GM18502 (cell line): ENCODE data around the gene DHRS1.

Experiments used
- ATAC-seq: cut with Tn5 transposase; IDR thresholded peaks from one replicate; pipeline ENCODE4 v1.9.1; 2021; ENCODE audit warnings: mild to moderate bottlenecking; ENCODE audit not compliant: unreplicated experiment, poor library complexity

Gene DHRS1

GRCh38 chr14:24310646-24311604 lies 11.3 kb upstream of the DHRS1 start, which contains the start of gene LTB4R:
LTB4R (plus strand) TSS chr14:24311502; CDS start chr14:24315652, 4,150 bp downstream.
- ATAC-seq = peak; percentile 72

GRCh38 chr14:24310265-24310645 lies 10.7 kb upstream of the DHRS1 start:
- ATAC-seq = no peak

GRCh38 chr14:24309538-24310264 lies 10.1 kb upstream of the DHRS1 start, which contains the start of gene LTB4R2:
LTB4R2 (plus strand) TSS chr14:24310140; CDS start chr14:24310665, 525 bp downstream.
- ATAC-seq = no peak

GRCh38 chr14:24308342-24309124 lies 9.0 kb upstream of the DHRS1 start:
- no peak for ATAC-seq

GRCh38 chr14:24307575-24308341 lies 8.2 kb upstream of the DHRS1 start, which contains the start of gene CIDEB:
CIDEB (minus strand) TSS chr14:24307977; CDS start chr14:24307858, 119 bp downstream.
- ATAC-seq = peak; percentile 31

- no peak for ATAC-seq
Measured at GRCh38 chr14:24307156-24307574, 7.6 kb upstream of the DHRS1 start.

GRCh38 chr14:24304019-24304387 lies 4.4 kb upstream of the DHRS1 start:
- ATAC-seq = no peak

GRCh38 chr14:24300326-24300980 lies 873 bp upstream of the DHRS1 start:
- no peak for ATAC-seq

- ATAC-seq = no peak
Measured at GRCh38 chr14:24298892-24299254, 707 bp downstream of the DHRS1 start.

GRCh38 chr14:24297190-24297964 lies 2.2 kb downstream of the DHRS1 start:
- ATAC-seq = peak; percentile 32

- peak; percentile 61 for ATAC-seq
Measured at GRCh38 chr14:24296341-24297157, 3.0 kb downstream of the DHRS1 start.

- ATAC-seq = no peak
Measured at GRCh38 chr14:24293525-24293924, 6.1 kb downstream of the DHRS1 start.

GRCh38 chr14:24292118-24292807 lies 7.3 kb downstream of the DHRS1 start:
- ATAC-seq = no peak

- no peak for ATAC-seq
Measured at GRCh38 chr14:24291446-24292117, 8.0 kb downstream of the DHRS1 start.

- no peak for ATAC-seq
Measured at GRCh38 chr14:24290746-24291145, 8.8 kb downstream of the DHRS1 start.

- ATAC-seq = no peak
Measured at GRCh38 chr14:24289649-24290280, 9.8 kb downstream of the DHRS1 start.
